SKM-1 (cell line): ENCODE measurements around the gene RAB14.
"Not testable (repeated sequence)": the region's sequence is repeated elsewhere in the genome, so short reads cannot be mapped to it uniquely, and the experiment has no call there.

Experiments
- DNase-seq: peaks from one replicate; lab custom pipeline; 2025; ENCODE audit not compliant: unreplicated experiment; lab: John Stamatoyannopoulos, UW

Gene RAB14

GRCh38 chr9:121169094-121169601, 32.5 kb downstream of the RAB14 start:
- DNase-seq, result no peak

- DNase-seq, result no peak
Measured at GRCh38 chr9:121168052-121168451, 33.6 kb downstream of the RAB14 start.

- peak; percentile 43 for DNase-seq
Measured at GRCh38 chr9:121160025-121160424, 41.6 kb downstream of the RAB14 start.

- DNase-seq, result no peak
Measured at GRCh38 chr9:121157939-121158338, 43.7 kb downstream of the RAB14 start.

GRCh38 chr9:121156263-121156731, 45.4 kb downstream of the RAB14 start:
- no peak for DNase-seq

- DNase-seq, result no peak
Measured at GRCh38 chr9:121154782-121155181, 46.9 kb downstream of the RAB14 start.

- no peak for DNase-seq
Measured at GRCh38 chr9:121153642-121154041, 48.0 kb downstream of the RAB14 start.

GRCh38 chr9:121150188-121150587, 51.5 kb downstream of the RAB14 start:
- no peak for DNase-seq

- DNase-seq, result no peak
Measured at GRCh38 chr9:121144482-121144881, 57.2 kb downstream of the RAB14 start.

- no peak for DNase-seq
Measured at GRCh38 chr9:121143771-121144170, 57.9 kb downstream of the RAB14 start.

GRCh38 chr9:121141706-121142105, 60.0 kb downstream of the RAB14 start:
- no peak for DNase-seq

- no peak for DNase-seq
Measured at GRCh38 chr9:121141306-121141705, 60.4 kb downstream of the RAB14 start.

- no peak for DNase-seq
Measured at GRCh38 chr9:121140162-121140561, 61.5 kb downstream of the RAB14 start.

GRCh38 chr9:121138973-121139372, 62.7 kb downstream of the RAB14 start:
- no peak for DNase-seq

GRCh38 chr9:121138561-121138960, 63.1 kb downstream of the RAB14 start:
- no peak for DNase-seq

GRCh38 chr9:121135642-121136041, 66.0 kb downstream of the RAB14 start:
- DNase-seq, result no peak

- DNase-seq, result no peak
Measured at GRCh38 chr9:121133104-121133816, 68.4 kb downstream of the RAB14 start.

- not testable (repeated sequence) for DNase-seq
Measured at GRCh38 chr9:121129384-121129783, 72.3 kb downstream of the RAB14 start.
